K562 (cell line): ENCODE measurements around the gene TPCN1. TPM values are rescaled to one million over a fixed set of nuclear protein-coding genes. Genes with fewer than 3 reads are reported as not detected.

Experiments
- CTBP1 ChIP-seq: fragments of 450-650 bp; IDR thresholded peaks from 2 replicates; pipeline ENCODE4 v1.6.1; 2016; ENCODE audit warnings: borderline replicate concordance
- ELF1 ChIP-seq: fragments of 200-800 bp; sonication (Bioruptor generic); IDR thresholded peaks from 2 replicates; pipeline ENCODE4 v1.6.1; 2016; ENCODE audit warnings: missing genetic modification characterization, missing compliant biosample characterization
- FOS ChIP-seq: IDR thresholded peaks from 3 replicates; pipeline ENCODE4 v1.6.1; 2011; ENCODE audit not compliant: insufficient read length; ENCODE audit errors: extremely low read depth
- KAT7 ChIP-seq: sonication (generic); formaldehyde crosslinking; IDR thresholded peaks from 2 replicates; pipeline ENCODE4 v1.8.0; 2022; ENCODE audit warnings: missing genetic modification reagents, mild to moderate bottlenecking, borderline replicate concordance
- NCOA2 ChIP-seq, 2 experiments: fragments of 450-650 bp; IDR thresholded peaks; 2 replicates each; pipeline ENCODE4 v1.6.1; 2018; ENCODE audit warnings: mild to moderate bottlenecking in 2 of 2, moderate library complexity in 1 of 2; ENCODE audit not compliant: partially characterized antibody in 2 of 2
- NELFE ChIP-seq: IDR thresholded peaks from 2 replicates; pipeline ENCODE4 v1.6.1; 2011; ENCODE audit warnings: mild to moderate bottlenecking; ENCODE audit not compliant: insufficient read depth, insufficient read length
- PCBP1 ChIP-seq: fragments of 200-400 bp; formaldehyde crosslinking; IDR thresholded peaks from 2 replicates; pipeline ENCODE4 v1.6.1; 2018; ENCODE audit warnings: mild to moderate bottlenecking, low read depth, low read length; ENCODE audit not compliant: poor library complexity, severe bottlenecking
- RBM14 ChIP-seq: fragments of 200-400 bp; formaldehyde crosslinking; IDR thresholded peaks from 2 replicates; pipeline ENCODE4 v1.6.1; 2018; ENCODE audit warnings: low read depth, mild to moderate bottlenecking, low read length, moderate library complexity, borderline replicate concordance; ENCODE audit not compliant: insufficient read depth
- TAF9B ChIP-seq: fragments of 450-650 bp; IDR thresholded peaks from 2 replicates; pipeline ENCODE4 v1.6.1; 2018; ENCODE audit warnings: mild to moderate bottlenecking; ENCODE audit not compliant: partially characterized antibody
- THRAP3 ChIP-seq: fragments of 450-650 bp; IDR thresholded peaks from 2 replicates; pipeline ENCODE4 v1.6.1; 2016; ENCODE audit warnings: mild to moderate bottlenecking, inconsistent platforms, borderline replicate concordance
- ZMIZ1 ChIP-seq, 2 experiments: fragments of 150-350 bp in 1 of 2; IDR thresholded peaks; 2 replicates each; pipeline ENCODE4 v1.6.1; 2012 to 2016; ENCODE audit warnings: low read depth in 2 of 2, low read length in 2 of 2, mild to moderate bottlenecking in 1 of 2, moderate library complexity in 1 of 2
- ZNF76 ChIP-seq: fragments of 250-450 bp; sonication (Bioruptor Pico); IDR thresholded peaks from 2 replicates; pipeline ENCODE4 v1.4.0; 2020; ENCODE audit warnings: mild to moderate bottlenecking, moderate library complexity, borderline replicate concordance
- polyA plus RNA-seq, 8 experiments: library from polyadenylated mRNA; depleted of rRNA in 4 of 8; stranded (reverse) in 5 of 8; unstranded in 3 of 8; fragments of >200 nt; fragmentation: Nextera tagmentation in 2 of 8; fragmentation: Illumina TruSeq in 1 of 8; extraction: Ambion mirVana in 2 of 8; extraction: Trizol in 1 of 8; gene quantifications; 2 replicates each; pipeline versions ENCODE4 v1.2.1 to v1.2.3, GENCODE V29; 2011 to 2014; ENCODE audit warnings: inconsistent platforms in 1 of 8, missing spikeins in 1 of 8
- total RNA-seq, 7 experiments: library from RNA; depleted of rRNA in 6 of 7; stranded (reverse); fragments of >200 nt in 6 of 7; fragmentation: Illumina TruSeq in 2 of 7; extraction: Trizol in 2 of 7; gene quantifications; 2 replicates each; pipeline versions ENCODE4 v1.2.1 to v1.2.3, GENCODE V29; 2011 to 2021; ENCODE audit warnings: low replicate concordance in 1 of 7
- TF ChIP-seq, protein P1 (sequence below): fragments of 450-650 bp; formaldehyde crosslinking; IDR thresholded peaks from 2 replicates; pipeline ENCODE4 v1.4.0; 2020; ENCODE audit warnings: mild to moderate bottlenecking, moderate library complexity
- TF ChIP-seq, protein P2 (sequence below): sonication (generic); formaldehyde crosslinking; IDR thresholded peaks from 2 replicates; pipeline ENCODE4 v1.8.0; 2022; ENCODE audit warnings: mild to moderate bottlenecking, missing genetic modification reagents
- TF ChIP-seq, protein P3 (sequence below): sonication (generic); formaldehyde crosslinking; IDR thresholded peaks from 2 replicates; pipeline ENCODE4 v1.8.0; 2022; ENCODE audit warnings: missing genetic modification reagents, mild to moderate bottlenecking, borderline replicate concordance

TPCN1 gene
- total and polyA plus RNA-seq, 9 of the 15 experiments (the other 6 are each of a cell fraction or from before 2014, with no cell fraction given) = 0.80 to 23.8 (median 7.4) TPM

- TF ChIP-seq, protein P1, sequence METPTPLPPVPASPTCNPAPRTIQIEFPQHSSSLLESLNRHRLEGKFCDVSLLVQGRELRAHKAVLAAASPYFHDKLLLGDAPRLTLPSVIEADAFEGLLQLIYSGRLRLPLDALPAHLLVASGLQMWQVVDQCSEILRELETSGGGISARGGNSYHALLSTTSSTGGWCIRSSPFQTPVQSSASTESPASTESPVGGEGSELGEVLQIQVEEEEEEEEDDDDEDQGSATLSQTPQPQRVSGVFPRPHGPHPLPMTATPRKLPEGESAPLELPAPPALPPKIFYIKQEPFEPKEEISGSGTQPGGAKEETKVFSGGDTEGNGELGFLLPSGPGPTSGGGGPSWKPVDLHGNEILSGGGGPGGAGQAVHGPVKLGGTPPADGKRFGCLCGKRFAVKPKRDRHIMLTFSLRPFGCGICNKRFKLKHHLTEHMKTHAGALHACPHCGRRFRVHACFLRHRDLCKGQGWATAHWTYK (CRISPR knock-in tag) = peak; percentile 47; the same call in 1 of the 2 replicates
- peak; percentile 93 for TF ChIP-seq KAT7 (CRISPR knock-in tag)
- TF ChIP-seq ZMIZ1 (IDR thresholded peaks at IDR 0.05; ENCODE audit: low read depth in 2 of 2, low read length in 2 of 2) = 0 out of 4 replicates have a peak, but pooled peaks of 1 of the 2 experiments have one; percentile 13
- peak; percentile 95 for TF ChIP-seq PCBP1
- TF ChIP-seq, protein P2, sequence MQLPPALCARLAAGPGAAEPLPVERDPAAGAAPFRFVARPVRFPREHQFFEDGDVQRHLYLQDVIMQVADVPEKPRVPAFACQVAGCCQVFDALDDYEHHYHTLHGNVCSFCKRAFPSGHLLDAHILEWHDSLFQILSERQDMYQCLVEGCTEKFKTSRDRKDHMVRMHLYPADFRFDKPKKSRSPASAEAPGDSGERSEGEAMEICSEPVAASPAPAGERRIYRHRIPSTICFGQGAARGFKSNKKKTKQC = peak; percentile 96
- no peak for TF ChIP-seq NELFE
- TF ChIP-seq TAF9B = peak; percentile 96
- TF ChIP-seq, protein P3, sequence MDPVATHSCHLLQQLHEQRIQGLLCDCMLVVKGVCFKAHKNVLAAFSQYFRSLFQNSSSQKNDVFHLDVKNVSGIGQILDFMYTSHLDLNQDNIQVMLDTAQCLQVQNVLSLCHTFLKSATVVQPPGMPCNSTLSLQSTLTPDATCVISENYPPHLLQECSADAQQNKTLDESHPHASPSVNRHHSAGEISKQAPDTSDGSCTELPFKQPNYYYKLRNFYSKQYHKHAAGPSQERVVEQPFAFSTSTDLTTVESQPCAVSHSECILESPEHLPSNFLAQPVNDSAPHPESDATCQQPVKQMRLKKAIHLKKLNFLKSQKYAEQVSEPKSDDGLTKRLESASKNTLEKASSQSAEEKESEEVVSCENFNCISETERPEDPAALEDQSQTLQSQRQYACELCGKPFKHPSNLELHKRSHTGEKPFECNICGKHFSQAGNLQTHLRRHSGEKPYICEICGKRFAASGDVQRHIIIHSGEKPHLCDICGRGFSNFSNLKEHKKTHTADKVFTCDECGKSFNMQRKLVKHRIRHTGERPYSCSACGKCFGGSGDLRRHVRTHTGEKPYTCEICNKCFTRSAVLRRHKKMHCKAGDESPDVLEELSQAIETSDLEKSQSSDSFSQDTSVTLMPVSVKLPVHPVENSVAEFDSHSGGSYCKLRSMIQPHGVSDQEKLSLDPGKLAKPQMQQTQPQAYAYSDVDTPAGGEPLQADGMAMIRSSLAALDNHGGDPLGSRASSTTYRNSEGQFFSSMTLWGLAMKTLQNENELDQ (CRISPR knock-in tag) = 0 out of 2 replicates have a peak, but pooled peaks have one; percentile 59
- peak; percentile 30; the same call in 1 of the 2 replicates for TF ChIP-seq ZNF76 (CRISPR knock-in tag)
- TF ChIP-seq CTBP1 = peak; percentile 68
- no peak for TF ChIP-seq FOS
- no peak for TF ChIP-seq NCOA2 (IDR thresholded peaks at IDR 0.05; ENCODE audit: partially characterized antibody in 2 of 2)
- TF ChIP-seq ELF1 = peak; percentile 66; the same call in 1 of the 2 replicates
- no peak for TF ChIP-seq THRAP3
- TF ChIP-seq RBM14 = peak; percentile 17; the same call in 1 of the 2 replicates
These were observed 35.9 kb upstream of the TPCN1 start, which contains the start of the genes DDX54 and RITA1 (continued) for GRCh38 chr12:113185180-113186032.
